Fibroblast of skin of abdomen (primary cell): Measurements from ENCODE around the gene RRAD.
A peak's percentile ranks its signal among the peaks of the same experiment; 100 is the strongest.
"Not testable (repeated sequence)": the region's sequence is repeated elsewhere in the genome, so short reads cannot be mapped to it uniquely, and the experiment has no call there.

ENCODE experiments used
- DNase-seq: peaks from one replicate; pipeline ENCODE4 v3.0.0-alpha.2; 2013

Gene RRAD

DNA sequence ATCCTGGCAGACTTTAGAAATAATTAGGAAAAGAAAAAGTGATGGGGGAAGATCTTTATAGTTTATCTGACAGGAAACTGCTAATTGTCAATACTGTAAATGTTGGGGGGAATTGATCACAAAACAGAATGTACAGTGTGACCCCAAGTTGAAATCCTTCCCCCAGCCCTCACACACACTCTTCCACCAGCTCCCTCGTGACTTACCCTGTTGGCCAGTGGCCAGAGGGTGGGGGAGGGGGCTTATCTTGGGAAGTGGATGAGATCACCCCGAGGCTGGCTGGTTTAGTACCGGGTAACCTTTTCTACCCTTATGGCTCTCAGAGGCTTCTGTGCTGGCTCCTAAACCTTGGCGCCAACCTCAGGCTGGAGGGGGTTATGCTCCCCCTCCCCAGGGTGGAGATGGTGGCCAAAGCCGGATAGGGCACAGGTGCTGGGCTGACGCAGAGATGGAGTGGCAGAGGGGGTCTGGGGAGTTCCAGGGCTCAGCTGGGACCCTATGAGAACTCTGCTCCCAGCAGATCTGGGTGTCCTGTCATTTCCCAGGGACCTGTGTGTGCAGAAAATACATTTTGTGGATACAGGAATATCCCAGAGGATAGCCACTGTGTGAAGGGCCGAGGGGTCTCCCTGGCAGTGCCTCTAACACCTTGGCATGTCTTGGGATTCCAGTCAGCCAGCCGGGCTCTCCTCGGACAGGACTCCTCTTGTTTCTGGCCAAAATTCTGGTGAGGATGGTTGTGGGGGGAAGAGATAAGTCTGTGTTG, 25.2 kb downstream of the RRAD start:
- DNase-seq: peak; percentile 70

DNA sequence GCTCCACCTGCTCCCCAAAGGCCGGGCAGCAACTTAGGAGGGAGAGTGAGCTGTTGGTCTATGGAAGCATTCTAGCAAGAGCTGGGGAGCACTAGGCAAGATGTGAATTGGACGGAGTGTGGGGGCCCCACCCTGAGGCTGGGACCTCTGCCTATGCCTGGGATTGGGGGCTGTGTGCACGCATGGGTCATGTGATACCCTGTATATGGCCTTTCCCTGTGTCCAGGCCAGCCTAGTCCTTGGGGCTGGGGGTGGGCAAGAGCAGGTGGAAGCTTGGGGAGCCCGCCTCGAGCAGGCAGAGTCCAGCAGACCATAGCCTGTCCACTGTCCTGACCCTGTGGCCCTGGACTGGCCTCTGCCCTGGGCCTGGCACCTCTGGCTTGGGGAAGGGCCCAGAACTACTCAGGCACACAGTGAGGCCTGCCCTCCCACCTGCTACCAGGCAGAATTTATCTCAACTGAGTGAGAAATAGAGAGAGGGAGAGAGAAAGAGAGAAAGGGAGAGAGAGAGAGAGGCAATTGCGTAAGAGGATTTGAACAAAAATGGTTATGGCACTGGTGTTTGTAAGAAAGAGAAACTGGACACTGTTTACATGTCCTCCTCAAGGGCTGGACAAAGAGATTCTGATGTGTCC, 25.9 kb downstream of the RRAD start:
- no peak for DNase-seq

DNA sequence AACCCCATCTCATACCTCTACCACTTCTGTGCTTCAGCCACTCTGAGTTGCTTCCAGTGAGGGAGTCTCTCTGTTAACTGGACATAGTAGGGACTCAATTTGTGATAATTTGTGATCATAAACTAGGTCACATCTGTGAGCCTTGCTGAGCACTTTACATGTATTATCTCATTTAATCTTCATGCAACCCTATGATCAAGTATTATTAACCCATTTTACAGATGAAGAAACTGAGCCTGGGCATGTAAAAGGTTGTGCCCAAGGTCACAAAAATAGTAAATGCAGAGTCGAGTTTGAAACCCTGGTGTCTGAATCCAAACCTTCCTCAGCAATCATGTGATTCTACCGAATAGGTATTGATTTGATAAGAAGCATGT, 26.4 kb downstream of the RRAD start:
- DNase-seq: no peak

DNA sequence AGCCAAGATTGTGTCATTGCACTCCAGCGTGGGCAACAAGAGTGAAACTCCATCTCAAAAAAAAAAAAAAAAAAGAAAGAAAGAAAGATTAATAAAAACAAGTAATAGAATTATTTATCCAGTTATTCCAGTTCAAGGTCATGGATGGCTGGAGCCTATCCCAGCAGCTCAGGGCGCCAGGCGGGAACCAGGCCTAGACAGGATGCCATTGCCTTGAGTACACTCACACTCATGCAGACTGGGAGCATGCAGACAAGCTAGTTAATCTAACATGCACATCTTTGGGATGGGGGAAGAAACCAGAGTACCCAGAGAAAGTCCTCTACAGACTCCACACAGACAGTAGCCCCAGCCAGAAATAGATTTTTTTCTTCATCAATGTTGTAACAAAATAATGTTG, 27.1 kb downstream of the RRAD start:
- peak; percentile 56 for DNase-seq

DNA sequence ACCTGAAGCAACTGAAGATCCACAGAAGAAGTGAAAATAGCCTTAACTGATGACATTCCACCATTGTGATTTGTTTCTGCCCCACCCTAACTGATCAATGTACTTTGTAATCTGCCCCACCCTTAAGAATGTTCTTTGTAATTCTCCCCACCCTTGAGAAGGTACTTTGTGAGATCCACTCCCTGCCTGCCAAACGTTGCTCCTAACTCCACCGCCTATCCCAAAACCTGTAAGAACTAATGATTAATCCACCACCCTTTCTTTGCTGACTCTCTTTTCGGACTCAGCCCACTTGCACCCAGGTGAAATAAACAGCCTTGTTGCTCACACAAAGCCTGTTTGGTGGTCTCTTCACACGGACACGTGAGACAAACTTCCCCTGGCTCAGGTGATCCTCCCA, 28.7 kb downstream of the RRAD start:
- not testable (repeated sequence) for DNase-seq

DNA sequence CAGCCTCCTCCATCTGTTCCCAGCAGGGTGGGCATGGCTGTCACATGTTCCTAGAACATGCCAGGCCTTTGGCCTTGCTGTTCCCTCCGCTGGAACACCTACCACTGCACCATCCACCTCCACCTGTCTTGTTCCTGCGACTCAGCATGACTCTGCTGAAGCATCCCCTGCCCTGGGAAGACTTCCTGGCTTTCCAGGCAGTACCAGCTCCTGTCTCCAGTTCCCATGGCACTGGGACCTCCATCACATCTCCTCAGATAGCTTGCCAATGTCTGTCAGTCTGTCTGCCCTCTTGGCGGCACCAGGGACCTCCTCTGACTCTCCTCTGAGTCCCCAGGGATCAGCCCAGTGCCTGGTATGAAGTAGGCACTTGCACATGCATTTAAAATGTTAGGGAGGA, 29.3 kb downstream of the RRAD start:
- DNase-seq: no peak

DNA sequence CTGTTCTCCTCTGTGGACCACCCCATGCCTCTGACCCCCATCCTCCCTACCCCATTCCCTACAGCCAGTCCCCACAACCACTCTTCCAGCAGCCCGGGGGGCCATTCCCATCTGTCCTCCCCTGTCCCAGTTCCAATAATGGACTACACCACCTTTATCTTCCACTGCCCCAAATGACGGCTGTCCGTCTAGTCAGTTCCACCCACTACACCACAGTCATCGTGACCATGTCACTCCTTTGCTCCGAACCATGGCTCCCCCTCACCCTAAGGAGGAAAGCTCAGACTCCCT, 29.7 kb downstream of the RRAD start:
- no peak for DNase-seq

DNA sequence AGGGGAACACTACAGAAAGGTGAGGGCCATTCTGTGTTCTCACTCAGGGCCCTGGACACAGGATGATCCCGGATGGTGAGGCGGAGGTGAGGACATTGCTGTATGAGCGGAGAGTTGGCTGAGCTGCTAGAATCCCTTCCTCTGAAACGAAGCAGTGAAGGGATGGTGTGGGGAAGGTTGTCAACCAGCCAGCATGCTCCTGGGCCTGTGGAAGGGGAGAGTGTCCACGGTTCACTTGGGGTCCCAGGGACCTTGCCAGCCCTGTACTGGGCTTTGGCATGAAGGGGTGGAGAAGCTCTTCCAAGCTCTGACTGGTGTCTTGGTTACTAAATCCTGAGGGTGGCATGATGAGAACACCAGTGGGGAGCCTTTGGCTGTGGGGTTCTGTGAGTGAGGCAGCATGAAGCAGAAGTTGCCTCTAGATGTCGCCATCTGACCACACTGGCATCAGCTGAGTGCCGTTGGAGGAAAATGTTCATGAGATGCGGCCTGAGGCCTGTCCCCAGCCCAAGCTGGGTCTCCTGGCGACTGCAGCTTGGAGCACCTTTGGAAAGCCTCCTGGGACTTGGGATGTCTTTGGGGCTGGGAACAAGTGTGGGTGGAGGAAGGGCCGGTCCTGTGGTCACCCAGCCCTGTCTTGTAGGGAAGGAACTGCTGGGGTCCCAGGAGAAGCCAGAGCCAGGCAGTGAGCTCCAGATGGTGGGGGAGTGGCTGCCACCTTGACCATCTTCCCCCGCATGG, 30.2 kb downstream of the RRAD start:
- peak; percentile 62 for DNase-seq

DNA sequence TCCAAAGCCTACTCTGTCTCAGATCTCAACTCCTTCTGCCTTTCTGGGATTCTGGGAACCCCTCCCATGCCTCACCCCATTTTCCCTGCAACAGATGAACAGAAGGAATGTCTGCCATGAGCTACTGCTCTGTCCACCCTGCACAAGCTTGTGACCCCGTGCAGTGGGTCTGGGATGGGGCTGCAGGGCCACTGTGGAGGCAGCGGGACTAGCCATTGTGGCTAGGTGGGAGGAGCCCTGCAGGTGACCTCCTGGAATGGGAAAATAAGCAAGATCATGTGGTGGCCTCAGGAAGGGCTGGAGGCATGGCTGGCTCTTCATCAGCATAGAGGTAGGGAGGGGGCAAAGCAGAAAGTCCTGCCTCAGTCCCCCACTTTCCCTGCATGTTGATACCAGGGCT, 31.3 kb downstream of the RRAD start:
- DNase-seq: no peak

DNA sequence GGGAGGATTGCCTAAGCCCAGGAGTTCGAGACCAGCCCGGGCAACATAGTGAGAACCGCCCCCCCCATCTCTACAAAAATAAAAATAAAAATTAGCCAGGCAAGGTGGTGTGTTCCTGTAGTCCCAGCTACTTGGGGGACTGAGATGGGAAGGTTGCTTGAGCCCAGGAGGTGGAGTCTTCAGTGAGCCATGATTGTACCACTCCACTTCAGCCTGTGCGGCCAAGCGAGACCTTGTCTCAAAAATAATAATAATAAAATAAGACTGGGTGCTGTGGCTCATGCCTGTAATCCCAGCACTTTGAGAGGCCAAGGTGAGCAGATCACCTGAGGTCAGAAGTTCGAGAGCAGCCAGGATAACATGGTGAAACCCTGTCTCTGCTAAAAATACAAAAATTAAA, 33.5 kb downstream of the RRAD start:
- no peak for DNase-seq

DNA sequence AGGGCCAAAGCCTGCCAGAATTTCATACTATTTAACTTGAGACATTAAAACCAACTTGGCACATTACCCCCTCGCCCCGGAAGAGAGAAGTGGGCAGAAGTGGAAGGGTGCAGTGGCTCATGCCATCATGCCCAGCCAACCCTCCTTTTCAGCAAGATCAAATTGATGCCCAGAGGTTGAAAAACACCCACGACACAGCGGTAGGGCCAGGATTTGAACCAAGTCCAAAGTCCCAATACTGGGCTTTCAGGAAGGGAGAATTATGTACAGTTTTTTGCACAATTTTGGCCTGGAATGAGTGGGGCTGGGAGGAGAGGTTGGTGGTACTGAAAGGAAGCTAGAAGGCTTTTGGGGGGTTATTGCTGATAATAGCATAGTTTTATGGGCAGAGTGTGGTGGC, 34.0 kb downstream of the RRAD start:
- DNase-seq: no peak

DNA sequence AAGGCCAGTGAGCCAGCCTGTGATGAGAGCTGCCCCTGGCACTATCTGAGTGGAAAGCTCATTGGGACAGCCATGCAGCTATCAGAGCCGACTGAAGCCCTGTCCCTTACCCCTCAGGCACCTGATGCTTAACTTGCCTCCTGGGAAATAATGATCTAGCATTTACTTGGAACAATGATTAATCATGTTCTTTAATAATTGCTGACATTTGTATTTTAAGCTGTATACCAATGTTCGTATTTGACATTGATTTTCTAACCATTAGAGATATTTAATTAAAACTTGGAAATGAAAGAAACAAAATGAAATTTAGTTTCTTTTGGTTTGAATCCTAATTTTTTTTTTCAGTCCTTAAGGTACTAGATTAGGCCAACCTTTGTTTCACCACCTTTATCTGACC, 34.5 kb downstream of the RRAD start:
- DNase-seq: no peak

DNA sequence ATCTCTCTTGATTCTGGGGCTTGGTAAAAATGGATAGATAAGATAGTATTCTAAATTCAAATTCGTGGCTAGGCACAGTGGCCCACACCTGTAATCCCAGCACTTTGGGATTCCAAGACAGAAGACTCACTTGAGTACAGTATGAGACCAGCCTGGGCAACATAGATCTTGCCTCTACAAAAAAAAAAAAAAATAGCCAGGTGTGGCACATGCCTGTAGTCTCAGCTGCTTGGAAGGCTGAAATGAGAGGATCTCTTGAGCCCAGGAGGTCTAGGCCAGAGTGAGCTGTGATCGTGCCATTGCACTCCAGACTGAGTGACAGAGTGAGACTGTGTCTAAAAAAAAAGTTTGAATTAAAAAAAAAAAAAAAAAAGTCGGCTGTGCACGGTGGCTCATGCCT, 35.7 kb downstream of the RRAD start:
- DNase-seq: no peak

DNA sequence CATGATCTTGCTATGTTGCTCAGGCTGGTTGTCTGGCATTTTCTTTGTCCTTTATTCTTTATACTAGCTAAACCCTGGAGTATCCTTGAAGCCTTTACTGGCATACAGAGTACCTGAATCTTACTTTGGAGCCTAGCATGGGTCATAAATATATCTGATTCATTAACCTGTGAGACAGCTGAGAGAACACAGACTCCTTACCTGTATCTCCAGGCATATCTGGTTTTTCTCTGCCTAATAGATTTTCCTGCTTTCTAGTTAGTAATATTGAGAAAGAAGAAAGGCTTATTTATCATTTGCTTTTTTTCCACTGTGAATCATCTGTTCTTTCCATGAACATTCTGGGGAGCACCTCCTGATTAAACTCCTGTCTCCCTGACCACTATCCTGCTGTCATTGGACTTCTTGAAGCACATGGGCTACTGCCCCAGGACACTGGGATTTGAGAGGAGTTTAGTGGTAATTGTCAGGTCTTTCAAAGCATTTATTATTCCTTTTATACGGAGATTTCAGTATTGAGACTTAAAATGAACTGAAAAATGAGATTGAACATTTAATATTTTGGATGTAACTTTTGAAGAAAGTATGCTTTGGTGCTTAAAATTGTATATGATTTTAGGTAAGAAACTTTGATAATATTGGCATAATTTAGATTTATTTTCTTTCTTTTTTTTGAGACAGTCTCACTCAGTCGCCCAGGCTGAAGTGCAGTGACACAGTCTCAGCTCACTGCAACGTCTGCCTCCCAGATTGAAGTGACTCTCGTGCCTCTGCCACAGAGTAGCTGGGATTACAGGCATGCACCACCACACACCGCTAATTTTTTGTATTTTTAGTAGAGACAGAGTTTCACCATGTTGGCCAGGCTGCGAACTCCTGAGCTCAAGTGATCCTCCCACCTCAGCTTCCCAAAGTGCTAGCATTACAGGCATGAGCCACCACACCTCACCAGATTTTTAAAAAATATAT, 36.4 kb downstream of the RRAD start:
- no peak for DNase-seq

DNA sequence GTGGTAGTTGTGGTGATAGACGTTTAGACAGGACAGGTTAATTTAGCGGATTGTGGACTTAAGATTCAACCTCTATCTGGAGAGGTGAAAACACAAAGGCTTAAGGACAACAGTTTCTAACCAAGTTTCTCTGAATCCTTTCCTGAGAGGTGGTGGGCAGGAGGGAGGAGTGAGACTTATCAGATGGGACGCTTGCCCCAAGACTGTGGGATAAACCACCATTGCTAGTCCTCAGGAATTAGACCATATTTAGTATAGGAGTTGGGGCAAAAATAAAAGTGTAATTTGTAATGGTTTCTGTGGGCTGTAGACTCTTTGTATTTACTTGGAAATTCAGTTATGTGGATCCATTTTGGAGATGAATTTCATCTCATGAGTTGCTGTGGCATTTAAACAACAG, 38.4 kb downstream of the RRAD start:
- DNase-seq: no peak

DNA sequence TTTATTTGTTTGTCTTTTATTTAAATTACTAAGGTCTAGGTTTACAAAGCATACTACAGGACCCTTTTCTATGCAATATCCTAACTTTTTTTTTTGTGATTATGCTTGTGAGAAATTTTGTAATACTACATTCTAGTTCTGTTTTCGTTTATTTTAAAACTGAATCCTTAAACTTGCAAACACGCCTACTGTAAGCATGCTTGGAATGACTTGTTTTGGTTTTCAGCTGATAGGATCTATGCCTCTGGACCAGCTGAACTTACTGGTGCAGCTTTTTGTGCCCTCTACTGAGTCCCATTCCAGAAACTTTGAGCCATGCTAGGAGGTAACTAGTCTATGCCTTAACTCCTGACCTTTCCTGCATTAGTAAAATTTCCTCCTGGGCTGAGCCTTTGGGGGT, 39.0 kb downstream of the RRAD start:
- DNase-seq: no peak

DNA sequence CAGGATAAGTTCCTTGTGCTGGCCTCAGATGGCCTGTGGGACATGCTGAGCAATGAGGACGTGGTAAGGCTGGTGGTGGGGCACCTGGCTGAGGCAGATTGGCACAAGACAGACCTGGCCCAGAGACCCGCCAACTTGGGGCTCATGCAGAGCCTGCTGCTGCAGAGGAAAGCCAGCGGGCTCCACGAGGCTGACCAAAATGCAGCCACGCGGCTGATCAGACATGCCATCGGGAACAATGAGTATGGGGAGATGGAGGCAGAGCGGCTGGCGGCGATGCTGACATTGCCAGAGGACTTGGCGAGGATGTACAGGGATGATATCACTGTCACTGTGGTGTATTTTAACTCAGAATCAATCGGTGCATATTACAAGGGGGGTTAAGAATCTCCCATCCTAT, 39.8 kb downstream of the RRAD start:
- no peak for DNase-seq

DNA sequence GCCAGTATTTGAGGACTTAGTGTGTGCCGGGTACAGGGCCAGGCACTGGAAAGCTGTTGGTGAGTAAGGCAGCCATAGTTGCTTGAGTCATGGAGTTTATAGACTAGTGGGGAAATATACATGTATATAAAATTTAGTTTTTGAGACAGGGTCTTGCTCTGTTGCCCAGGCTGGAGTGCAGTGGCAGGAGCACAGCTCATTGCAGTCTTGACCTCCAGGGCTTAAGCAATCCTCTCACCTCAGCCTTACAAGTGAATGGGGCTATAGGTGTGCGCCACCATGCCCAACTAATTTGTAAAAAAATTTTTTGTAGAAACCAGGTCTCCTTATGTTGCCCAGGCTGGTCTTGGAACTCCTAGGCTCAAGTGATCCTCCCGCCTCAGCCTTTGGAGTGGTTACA, 42.6 kb downstream of the RRAD start:
- DNase-seq: no peak

DNA sequence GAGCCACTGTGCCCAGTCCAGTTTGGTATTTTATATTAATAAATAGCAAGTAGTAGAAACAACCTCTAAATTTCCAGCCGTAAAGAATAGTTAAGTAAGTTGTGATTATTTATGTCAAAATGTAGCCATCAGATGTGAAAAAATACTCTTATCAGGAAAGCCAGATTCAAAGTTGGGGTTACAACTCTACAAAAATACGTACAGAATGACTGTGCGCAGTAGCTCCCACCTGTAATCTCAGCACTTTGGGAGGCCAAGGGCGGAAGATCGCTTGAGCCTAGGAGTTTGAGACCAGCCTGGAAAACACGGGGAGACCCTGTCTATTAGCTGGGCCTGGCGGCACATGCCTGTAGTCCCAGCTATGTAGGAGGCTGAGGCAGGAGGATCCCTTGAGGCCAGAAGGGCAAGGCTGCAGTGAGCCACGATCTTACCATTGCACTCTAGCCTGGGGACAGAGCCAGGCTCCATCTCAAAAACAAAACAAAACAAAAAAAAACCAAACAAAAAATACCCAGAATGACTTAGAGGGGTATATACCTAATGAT, 43.3 kb downstream of the RRAD start:
- DNase-seq: no peak

DNA sequence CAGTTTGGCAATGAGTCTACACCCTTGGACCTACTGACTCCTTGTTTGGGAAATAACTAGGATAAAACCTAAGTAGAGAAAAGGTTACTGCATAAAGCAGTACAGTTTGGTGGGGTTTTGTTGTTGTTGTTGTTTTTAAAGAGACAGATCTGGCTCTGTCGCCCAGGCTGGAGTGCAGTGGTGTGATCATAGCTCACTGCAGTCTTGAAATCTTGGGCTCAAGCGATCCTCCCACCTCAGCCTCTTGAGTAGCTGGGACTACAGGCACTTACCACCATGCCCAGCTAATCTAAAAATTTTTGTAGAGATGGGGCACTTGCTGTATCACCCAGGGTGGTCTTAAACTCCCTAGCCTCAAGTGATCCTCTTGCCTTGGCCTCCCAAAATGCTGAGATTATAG, 43.8 kb downstream of the RRAD start:
- DNase-seq: no peak

DNA sequence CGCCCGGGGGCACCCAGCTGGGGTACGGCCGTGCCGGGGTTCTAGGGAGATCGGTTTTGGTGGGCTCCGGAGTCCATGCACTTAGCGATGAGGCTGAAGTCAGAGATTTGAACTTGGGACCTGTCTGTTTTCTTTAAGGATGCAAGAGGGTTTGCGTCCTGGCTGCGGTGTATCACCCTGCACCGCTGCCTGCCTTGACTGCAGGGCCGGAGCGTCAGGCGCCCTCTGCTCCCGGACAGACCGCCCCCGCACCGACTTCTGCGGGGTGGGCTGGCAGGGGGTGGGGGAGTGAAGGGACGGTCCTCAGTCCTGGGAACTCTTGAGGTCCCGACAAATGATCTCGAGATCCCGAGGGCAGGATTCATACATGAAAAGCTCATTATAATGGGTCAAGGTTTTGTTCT, 44.3 kb downstream of the RRAD start:
- DNase-seq: no peak

DNA sequence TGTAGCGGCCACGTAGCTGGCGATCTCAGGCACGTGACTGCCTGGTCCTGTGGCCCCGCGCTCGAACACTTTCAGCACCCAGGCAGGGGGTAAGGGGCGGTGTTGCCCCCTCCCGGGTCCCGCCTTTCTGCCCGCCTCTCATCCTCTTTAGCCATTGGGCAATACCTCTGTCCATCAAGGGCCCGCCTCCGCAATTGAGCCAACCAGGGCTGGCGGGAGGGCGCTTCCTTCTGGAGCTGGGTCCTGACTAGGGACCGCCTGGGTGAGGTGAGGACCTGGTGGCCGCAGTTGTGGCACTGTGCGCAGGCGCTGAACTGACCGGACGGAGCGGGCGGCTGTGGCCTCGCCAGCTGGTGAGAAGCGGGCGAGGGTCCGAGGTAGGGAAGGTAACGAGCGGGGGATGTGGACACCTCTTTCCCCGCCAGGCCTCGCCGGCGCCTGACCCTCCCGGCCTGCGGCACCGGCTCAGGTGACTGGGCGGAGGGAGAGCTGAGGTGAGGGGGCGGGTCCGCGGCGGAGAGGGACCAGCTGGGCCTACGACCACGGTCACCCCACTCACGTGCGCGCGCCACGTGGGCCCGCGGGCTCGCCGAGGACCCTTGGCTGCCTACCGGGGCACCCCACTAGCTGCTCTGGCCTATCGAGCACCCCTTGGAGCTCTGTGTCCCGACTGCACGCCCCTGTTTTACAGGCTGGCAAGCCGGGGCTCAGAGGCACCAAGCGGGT, 44.9 kb downstream of the RRAD start, which contains the start of gene PDP2:
PDP2 (plus strand) TSS at position 228 of the 726 bp plus-strand sequence. CDS start 3,770 bp downstream, outside the sequence.
- DNase-seq: peak; percentile 95
